ENCODE data around the gene SLC22A8. TPM values are rescaled to one million over a fixed set of nuclear protein-coding genes. Genes with fewer than 3 reads are reported as not detected.

The SLC22A8 gene
- total RNA-seq, 1 donor from 2014 or later = not detected

DNA sequence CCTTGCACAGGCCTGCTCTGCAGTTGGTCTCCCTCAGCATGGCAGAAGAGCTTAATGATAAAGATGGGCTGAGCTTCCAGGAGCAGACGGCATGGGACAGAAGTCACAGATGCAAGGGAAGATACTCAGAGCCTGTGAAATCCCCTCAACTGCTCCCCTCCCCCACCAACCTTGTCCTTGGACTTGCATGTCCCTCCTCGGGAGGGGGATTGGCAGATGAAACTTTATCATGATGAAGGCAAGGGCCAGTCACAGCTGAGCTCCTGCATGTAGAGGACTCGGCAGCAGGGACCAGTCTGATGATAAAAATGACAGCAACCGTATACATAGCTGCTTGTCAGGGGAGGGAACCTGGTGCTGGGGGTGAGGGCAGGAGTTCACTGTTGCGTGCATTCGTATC lies 6.8 kb upstream of the SLC22A8 start:
- Histone ChIP-seq H3K36me3 (ENCODE audit: control insufficient read depth, insufficient read depth, low read length) (no peaks in the 10 kb centered on the region), H3K27me3 (ENCODE audit: control insufficient read depth, insufficient read depth, low read length) (peaks cover 15% of the 10 kb centered on the region), H3K4me3 (ENCODE audit: low read depth, low read length) (no peak overlapping the region)
- no peak for DNase-seq (ENCODE audit: low read depth)
- no peak for TF ChIP-seq CTCF (IDR thresholded peaks at IDR 0.05; ENCODE audit: insufficient read depth, low read length, poor library complexity, severe bottlenecking)

- H3K4me3 ChIP-seq (ENCODE audit: low read depth, low read length) = no peak overlapping the region
- H3K36me3 ChIP-seq (ENCODE audit: control insufficient read depth, insufficient read depth, low read length) = no peaks in the 10 kb centered on the region
- DNase-seq (ENCODE audit: low read depth) = no peak
- TF ChIP-seq CTCF (IDR thresholded peaks at IDR 0.05; ENCODE audit: insufficient read depth, low read length, poor library complexity, severe bottlenecking) = peak; percentile 42
- H3K27me3 ChIP-seq (ENCODE audit: control insufficient read depth, insufficient read depth, low read length) = peaks cover 15% of the 10 kb centered on the region
Measured at GRCh38 chr11:63020671-63021291, 5.1 kb upstream of the SLC22A8 start.

GRCh38 chr11:63019506-63019905 lies 3.9 kb upstream of the SLC22A8 start:
- TF ChIP-seq CTCF (IDR thresholded peaks at IDR 0.05; ENCODE audit: insufficient read depth, low read length, poor library complexity, severe bottlenecking) = no peak

GRCh38 chr11:63017306-63017974 lies 1.8 kb upstream of the SLC22A8 start:
- no peak for DNase-seq (ENCODE audit: low read depth)

More at GRCh38 chr11:63019506-63019905, 3.9 kb upstream of the SLC22A8 start:
- Histone ChIP-seq H3K36me3 (ENCODE audit: control insufficient read depth, insufficient read depth, low read length) (no peaks in the 10 kb centered on the region), H3K27me3 (ENCODE audit: control insufficient read depth, insufficient read depth, low read length) (peaks cover 15% of the 10 kb centered on the region), H3K4me3 (ENCODE audit: low read depth, low read length) (no peak overlapping the region)
- DNase-seq (ENCODE audit: low read depth) = no peak

DNA sequence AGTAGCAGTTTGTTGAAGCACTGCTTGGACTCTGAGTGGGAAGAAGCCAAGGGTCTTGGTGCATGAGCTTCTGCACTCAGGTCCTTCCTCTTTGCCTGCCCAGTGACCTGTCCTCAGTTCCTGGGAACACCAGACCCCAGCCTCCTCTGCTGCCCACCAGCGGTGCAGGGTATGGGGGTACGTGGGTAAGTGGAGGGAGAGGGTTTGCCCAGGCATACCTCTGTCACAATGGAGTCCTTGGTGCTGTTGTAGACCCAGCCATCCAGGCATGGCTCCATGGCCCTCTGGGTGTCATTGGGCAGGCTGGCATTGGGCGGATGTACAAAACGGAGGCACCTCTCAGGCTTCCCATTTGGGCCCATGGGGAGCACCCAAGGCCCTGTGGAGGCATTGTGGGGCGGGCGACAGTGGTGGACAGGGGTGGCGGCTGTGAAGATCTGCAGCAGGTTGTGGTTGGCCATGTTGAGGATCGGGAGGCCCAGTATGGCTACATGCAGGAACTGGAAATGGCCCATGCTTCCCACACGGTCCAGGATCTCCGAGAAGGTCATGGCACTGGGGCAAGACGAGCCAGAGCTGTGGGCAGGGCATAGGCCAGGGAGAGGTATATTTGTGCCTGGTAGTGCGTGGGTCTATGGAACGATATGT lies 1.1 kb downstream of the SLC22A8 start:
- Histone ChIP-seq H3K27me3 (ENCODE audit: control insufficient read depth, insufficient read depth, low read length) (peaks cover 5% of the 10 kb centered on the region), H3K36me3 (ENCODE audit: control insufficient read depth, insufficient read depth, low read length) (no peaks in the 10 kb centered on the region), H3K4me3 (ENCODE audit: low read depth, low read length) (no peak overlapping the region)
- no peak for DNase-seq (ENCODE audit: low read depth)
- TF ChIP-seq CTCF (IDR thresholded peaks at IDR 0.05; ENCODE audit: insufficient read depth, low read length, poor library complexity, severe bottlenecking) = no peak

More at GRCh38 chr11:63017306-63017974, 1.8 kb upstream of the SLC22A8 start:
- TF ChIP-seq CTCF (IDR thresholded peaks at IDR 0.05; ENCODE audit: insufficient read depth, low read length, poor library complexity, severe bottlenecking) = no peak
- Histone ChIP-seq H3K36me3 (ENCODE audit: control insufficient read depth, insufficient read depth, low read length) (no peaks in the 10 kb centered on the region), H3K27me3 (ENCODE audit: control insufficient read depth, insufficient read depth, low read length) (peaks cover 8% of the 10 kb centered on the region), H3K4me3 (ENCODE audit: low read depth, low read length) (no peak overlapping the region)

Data from kidney epithelial cell (primary cell).